Measurements from ENCODE around the gene PIGR. TPM values are rescaled to one million over a fixed set of nuclear protein-coding genes. Genes with fewer than 3 reads are reported as not detected.

Gene PIGR
- total RNA-seq, 2 experiments from 2014 or later, result 0.03 TPM; not detected in 1

DNA sequence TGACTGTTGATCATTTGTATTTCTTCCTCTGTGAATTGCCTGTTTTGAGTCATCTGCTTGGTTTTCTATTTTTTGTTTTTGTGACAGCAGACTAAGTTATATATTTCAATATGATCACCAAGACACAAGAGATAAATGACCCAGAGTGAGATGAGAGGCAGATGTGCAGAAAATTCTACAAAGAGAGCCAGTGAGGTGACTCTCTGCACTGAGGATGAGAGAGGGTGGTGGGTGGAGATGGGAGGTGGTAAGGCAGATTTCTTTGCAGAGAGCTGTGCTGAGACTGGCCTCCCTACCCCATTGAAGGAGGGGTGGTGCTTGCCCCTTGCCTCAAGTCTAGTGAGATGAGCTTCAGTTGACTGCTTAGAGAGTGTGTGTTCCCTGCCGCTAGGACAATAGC is 41.6 kb upstream of the PIGR start:
- H3K4me3 ChIP-seq (ENCODE audit: low read depth, low read length, poor library complexity, severe bottlenecking), result no peak overlapping the region
- no TSS peak for BruUV-seq (replicated peaks)
- H3K9me2 ChIP-seq (ENCODE audit: insufficient read depth, low read length), result no peaks in the 10 kb centered on the region
- DNase-seq (ENCODE audit: low spot score), result no peak
- H2AFZ ChIP-seq (ENCODE audit: low read length), result no peak overlapping the region
- H3K9me3 ChIP-seq (ENCODE audit: low read length), result no peaks in the 10 kb centered on the region
- intact Hi-C loops (cut with micrococcal nuclease; ENCODE audit: unreplicated experiment), result no loop called here
- H3K4me2 ChIP-seq (ENCODE audit: low read length), result no peak overlapping the region
- H3K27ac ChIP-seq (ENCODE audit: low read depth, low read length, poor library complexity, severe bottlenecking), result no peak overlapping the region
- POLR2A ChIA-PET, result no interaction called here
- H3K4me1 ChIP-seq (ENCODE audit: insufficient read depth, low read length, poor library complexity, severe bottlenecking), result no peaks in the 10 kb centered on the region
- H4K20me1 ChIP-seq (ENCODE audit: insufficient read depth, low read length), result no peaks in the 10 kb centered on the region
- TF ChIP-seq, protein P1, sequence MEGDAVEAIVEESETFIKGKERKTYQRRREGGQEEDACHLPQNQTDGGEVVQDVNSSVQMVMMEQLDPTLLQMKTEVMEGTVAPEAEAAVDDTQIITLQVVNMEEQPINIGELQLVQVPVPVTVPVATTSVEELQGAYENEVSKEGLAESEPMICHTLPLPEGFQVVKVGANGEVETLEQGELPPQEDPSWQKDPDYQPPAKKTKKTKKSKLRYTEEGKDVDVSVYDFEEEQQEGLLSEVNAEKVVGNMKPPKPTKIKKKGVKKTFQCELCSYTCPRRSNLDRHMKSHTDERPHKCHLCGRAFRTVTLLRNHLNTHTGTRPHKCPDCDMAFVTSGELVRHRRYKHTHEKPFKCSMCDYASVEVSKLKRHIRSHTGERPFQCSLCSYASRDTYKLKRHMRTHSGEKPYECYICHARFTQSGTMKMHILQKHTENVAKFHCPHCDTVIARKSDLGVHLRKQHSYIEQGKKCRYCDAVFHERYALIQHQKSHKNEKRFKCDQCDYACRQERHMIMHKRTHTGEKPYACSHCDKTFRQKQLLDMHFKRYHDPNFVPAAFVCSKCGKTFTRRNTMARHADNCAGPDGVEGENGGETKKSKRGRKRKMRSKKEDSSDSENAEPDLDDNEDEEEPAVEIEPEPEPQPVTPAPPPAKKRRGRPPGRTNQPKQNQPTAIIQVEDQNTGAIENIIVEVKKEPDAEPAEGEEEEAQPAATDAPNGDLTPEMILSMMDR (conservative IDR thresholded peaks at IDR 0.05; ENCODE audit: low read length), result no peak
- no peak for TF ChIP-seq EZH2phosphoT487 (IDR thresholded peaks at IDR 0.05; ENCODE audit: borderline replicate concordance, low read depth, low read length)
- CTCF ChIA-PET (ENCODE audit: unreplicated experiment), result no interaction called here
- H3K36me3 ChIP-seq (ENCODE audit: insufficient read depth, low read length), result no peaks in the 10 kb centered on the region
- no peaks in the 10 kb centered on the region for H3K79me2 ChIP-seq (ENCODE audit: insufficient read depth, low read depth, low read length)

DNA sequence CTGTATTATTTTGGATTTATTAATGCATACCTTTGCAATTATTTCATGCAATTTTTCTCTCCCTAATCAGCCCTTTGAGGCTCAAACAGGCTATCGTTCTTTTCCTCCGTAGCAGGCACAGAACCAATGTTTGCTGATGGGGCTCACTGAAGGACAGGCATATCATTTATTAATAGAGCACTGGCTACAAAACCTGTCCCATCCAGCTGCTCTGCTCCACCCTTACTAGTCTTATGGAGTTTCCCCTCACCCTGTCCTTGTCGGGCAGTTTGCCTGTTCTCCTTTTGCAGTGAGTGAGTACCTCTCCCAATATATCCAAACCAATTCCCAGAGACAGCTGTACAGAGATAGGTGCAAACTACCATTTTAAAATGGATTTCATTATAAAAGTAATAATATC is 40.6 kb upstream of the PIGR start:
- ChIA-PET CTCF (ENCODE audit: unreplicated experiment) (no interaction called here), POLR2A (interaction anchor here (0.5 to 0.6 kb wide), 2 partner anchors 11 to 242 kb away, joined by 3 read pairs; no protein-coding TSS in a partner anchor)
- no peaks in the 10 kb centered on the region for H3K9me3 ChIP-seq (ENCODE audit: low read length)
- no peak overlapping the region for H2AFZ ChIP-seq (ENCODE audit: low read length)
- H3K27ac ChIP-seq (ENCODE audit: low read depth, low read length, poor library complexity, severe bottlenecking), result no peak overlapping the region
- DNase-seq (ENCODE audit: low spot score), result no peak
- no peaks in the 10 kb centered on the region for H4K20me1 ChIP-seq (ENCODE audit: insufficient read depth, low read length)
- H3K36me3 ChIP-seq (ENCODE audit: insufficient read depth, low read length), result no peaks in the 10 kb centered on the region
- H3K79me2 ChIP-seq (ENCODE audit: insufficient read depth, low read depth, low read length), result no peaks in the 10 kb centered on the region
- BruUV-seq (replicated peaks), result no TSS peak
- H3K9me2 ChIP-seq (ENCODE audit: insufficient read depth, low read length), result no peaks in the 10 kb centered on the region
- no peak overlapping the region for H3K4me2 ChIP-seq (ENCODE audit: low read length)
- H3K4me1 ChIP-seq (ENCODE audit: insufficient read depth, low read length, poor library complexity, severe bottlenecking), result no peaks in the 10 kb centered on the region
- no peak overlapping the region for H3K4me3 ChIP-seq (ENCODE audit: low read depth, low read length, poor library complexity, severe bottlenecking)
- intact Hi-C loops (cut with micrococcal nuclease; ENCODE audit: unreplicated experiment), result no loop called here
- TF ChIP-seq, protein P1 (conservative IDR thresholded peaks at IDR 0.05; ENCODE audit: low read length), result no peak
- no peak for TF ChIP-seq EZH2phosphoT487 (IDR thresholded peaks at IDR 0.05; ENCODE audit: borderline replicate concordance, low read depth, low read length)

DNA sequence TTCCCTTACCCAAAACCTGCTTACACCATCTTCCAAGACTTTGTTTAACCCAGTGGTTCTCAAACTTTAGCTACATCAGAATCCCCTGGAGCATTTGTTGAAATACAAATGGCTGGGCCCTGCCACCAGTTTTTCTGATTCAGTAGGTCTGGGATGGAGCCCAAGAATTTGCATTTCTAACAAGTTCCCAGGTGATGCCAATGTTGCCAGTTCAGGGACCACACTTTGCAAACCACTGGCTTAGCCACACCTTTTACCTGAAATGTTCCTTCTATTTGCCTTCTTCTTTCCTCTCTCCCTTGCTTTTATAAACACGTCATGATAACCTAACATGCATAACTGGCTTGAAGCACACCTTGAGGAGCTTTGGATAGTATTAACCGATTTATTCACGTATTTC is 40.1 kb upstream of the PIGR start:
- no peak overlapping the region for H3K4me2 ChIP-seq (ENCODE audit: low read length)
- no peaks in the 10 kb centered on the region for H3K4me1 ChIP-seq (ENCODE audit: insufficient read depth, low read length, poor library complexity, severe bottlenecking)
- intact Hi-C loops (cut with micrococcal nuclease; ENCODE audit: unreplicated experiment), result no loop called here
- BruUV-seq (replicated peaks), result no TSS peak
- no peaks in the 10 kb centered on the region for H3K9me2 ChIP-seq (ENCODE audit: insufficient read depth, low read length)
- ChIA-PET CTCF (ENCODE audit: unreplicated experiment) (no interaction called here), POLR2A (interaction anchor here (0.5 to 1.1 kb wide), 4 partner anchors 10 to 241 kb away, joined by 3 read pairs; no protein-coding TSS in a partner anchor)
- no peak for TF ChIP-seq EZH2phosphoT487 (IDR thresholded peaks at IDR 0.05; ENCODE audit: borderline replicate concordance, low read depth, low read length)
- no peak overlapping the region for H2AFZ ChIP-seq (ENCODE audit: low read length)
- no peaks in the 10 kb centered on the region for H4K20me1 ChIP-seq (ENCODE audit: insufficient read depth, low read length)
- no peak for DNase-seq (ENCODE audit: low spot score)
- H3K79me2 ChIP-seq (ENCODE audit: insufficient read depth, low read depth, low read length), result no peaks in the 10 kb centered on the region
- H3K36me3 ChIP-seq (ENCODE audit: insufficient read depth, low read length), result no peaks in the 10 kb centered on the region
- H3K27ac ChIP-seq (ENCODE audit: low read depth, low read length, poor library complexity, severe bottlenecking), result no peak overlapping the region
- no peak overlapping the region for H3K4me3 ChIP-seq (ENCODE audit: low read depth, low read length, poor library complexity, severe bottlenecking)
- H3K9me3 ChIP-seq (ENCODE audit: low read length), result no peaks in the 10 kb centered on the region
